ENCODE measurements around the gene DOCK2. TPM values are rescaled to one million over a fixed set of nuclear protein-coding genes. Genes with fewer than 3 reads are reported as not detected.
"Not testable (repeated sequence)": the region's sequence is repeated elsewhere in the genome, so short reads cannot be mapped to it uniquely, and the experiment has no call there.

Gene DOCK2
- total RNA-seq, 1 experiment from 2014 or later = not detected

DNA sequence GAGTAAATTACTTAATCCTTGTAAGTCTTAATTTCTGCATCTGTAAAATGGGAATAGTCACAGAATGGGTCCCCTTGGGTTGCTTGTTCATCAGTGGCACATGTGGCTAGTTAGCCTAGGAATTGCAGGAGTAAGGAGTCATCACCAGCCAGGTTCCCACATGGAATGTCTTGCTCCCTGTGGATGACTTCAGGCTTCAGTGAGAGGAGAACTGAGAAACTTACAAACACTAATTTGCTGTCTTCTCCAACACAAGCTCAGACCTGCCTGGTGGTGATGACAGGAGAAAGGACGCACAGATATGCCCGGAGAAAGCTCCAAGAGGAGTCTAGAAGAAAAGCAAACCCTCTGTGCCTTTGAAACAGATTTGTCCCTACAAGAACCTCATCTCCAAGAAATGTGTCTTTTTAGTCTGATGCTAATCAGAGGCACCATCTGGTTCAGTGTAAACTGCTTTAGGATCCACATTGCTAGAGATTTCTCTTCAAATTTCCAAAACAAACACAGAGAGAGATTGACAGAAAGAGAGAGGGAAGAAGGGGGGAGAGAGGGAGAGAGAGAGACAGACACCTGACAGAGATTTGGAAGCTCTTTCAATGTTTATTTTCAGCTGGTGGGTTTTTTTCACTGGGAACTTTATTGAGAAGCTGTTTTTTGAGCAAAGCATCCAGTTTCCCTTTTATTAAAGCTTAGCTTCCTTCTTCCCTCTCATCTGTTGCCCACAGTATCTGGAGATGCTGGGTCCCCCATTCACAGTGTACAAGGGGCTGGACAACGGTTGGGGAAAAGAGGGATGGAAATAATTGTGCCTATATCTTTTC lies 128.3 kb downstream of the DOCK2 start:
- TF ChIP-seq, protein P1, sequence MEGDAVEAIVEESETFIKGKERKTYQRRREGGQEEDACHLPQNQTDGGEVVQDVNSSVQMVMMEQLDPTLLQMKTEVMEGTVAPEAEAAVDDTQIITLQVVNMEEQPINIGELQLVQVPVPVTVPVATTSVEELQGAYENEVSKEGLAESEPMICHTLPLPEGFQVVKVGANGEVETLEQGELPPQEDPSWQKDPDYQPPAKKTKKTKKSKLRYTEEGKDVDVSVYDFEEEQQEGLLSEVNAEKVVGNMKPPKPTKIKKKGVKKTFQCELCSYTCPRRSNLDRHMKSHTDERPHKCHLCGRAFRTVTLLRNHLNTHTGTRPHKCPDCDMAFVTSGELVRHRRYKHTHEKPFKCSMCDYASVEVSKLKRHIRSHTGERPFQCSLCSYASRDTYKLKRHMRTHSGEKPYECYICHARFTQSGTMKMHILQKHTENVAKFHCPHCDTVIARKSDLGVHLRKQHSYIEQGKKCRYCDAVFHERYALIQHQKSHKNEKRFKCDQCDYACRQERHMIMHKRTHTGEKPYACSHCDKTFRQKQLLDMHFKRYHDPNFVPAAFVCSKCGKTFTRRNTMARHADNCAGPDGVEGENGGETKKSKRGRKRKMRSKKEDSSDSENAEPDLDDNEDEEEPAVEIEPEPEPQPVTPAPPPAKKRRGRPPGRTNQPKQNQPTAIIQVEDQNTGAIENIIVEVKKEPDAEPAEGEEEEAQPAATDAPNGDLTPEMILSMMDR (IDR thresholded peaks at IDR 0.05; ENCODE audit: unreplicated experiment) = no peak
- intact Hi-C loops (cut with micrococcal nuclease; ENCODE audit: unreplicated experiment) = no loop called here
- H3K4me1 Mint-ChIP-seq (ENCODE audit: low read depth, unreplicated experiment) = no peaks in the 10 kb centered on the region
- no peaks in the 10 kb centered on the region for H3K9me3 Mint-ChIP-seq (ENCODE audit: low read depth, unreplicated experiment)
- DNase-seq = no peak
- H3K4me3 Mint-ChIP-seq (ENCODE audit: low read depth, unreplicated experiment) = no peak overlapping the region
- no TSS peak for BruUV-seq (replicated peaks)
- no peak overlapping the region for H3K27ac Mint-ChIP-seq (ENCODE audit: unreplicated experiment)
- no peaks in the 10 kb centered on the region for H3K36me3 Mint-ChIP-seq (ENCODE audit: insufficient read depth, unreplicated experiment)
- CTCF ChIA-PET = no interaction called here
- H3K27me3 Mint-ChIP-seq (ENCODE audit: unreplicated experiment) = peaks cover 88% of the 10 kb centered on the region

DNA sequence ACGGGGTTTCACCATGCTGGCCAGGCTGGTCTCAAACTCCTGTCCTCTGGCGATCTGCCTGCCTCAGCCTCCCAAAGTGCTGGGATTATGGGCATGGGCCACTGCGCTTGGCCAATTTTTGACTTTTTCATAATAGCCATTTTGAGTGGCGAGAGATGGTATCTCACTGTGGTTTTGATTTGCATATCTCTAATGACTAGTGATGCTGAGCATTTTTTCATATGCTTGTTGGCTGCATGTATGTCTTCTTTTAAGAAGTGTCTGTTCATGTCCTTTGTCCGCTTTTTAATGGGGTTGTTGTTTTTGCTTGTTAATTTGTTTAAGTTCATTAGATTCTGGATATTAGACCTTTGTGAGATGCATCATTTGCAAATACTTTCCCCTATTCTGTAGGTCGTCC lies 129.9 kb downstream of the DOCK2 start:
- CTCF ChIA-PET; H3K4me1 Mint-ChIP-seq (ENCODE audit: low read depth, unreplicated experiment): not testable (repeated sequence)

DNA sequence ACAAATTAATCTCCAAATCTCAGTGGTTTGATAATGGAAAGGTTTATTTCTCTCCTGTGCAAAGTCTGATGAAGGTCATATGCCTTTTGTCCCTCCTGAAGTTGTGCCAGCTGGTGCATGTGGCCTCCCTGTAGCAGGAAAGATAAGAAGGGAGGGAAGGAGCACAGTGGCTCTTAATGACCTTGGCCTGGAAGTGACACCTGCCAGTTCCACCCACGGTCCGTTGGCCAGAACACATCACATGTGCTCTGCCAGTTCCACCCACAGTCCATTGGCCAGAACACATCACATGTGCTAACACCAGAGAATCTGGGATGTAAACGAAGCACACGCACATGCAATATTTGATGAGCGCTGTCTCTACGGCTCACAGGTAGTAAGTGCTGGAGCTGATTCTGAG lies 130.9 kb downstream of the DOCK2 start:
- TF ChIP-seq, protein P1 (IDR thresholded peaks at IDR 0.05; ENCODE audit: unreplicated experiment) = no peak
- CTCF ChIA-PET = no interaction called here
- Mint-ChIP-seq H3K4me3 (ENCODE audit: low read depth, unreplicated experiment) (no peak overlapping the region), H3K9me3 (ENCODE audit: low read depth, unreplicated experiment) (no peaks in the 10 kb centered on the region), H3K27me3 (ENCODE audit: unreplicated experiment) (peaks cover 91% of the 10 kb centered on the region), H3K4me1 (ENCODE audit: low read depth, unreplicated experiment) (no peaks in the 10 kb centered on the region), H3K27ac (ENCODE audit: unreplicated experiment) (no peak overlapping the region), H3K36me3 (ENCODE audit: insufficient read depth, unreplicated experiment) (no peaks in the 10 kb centered on the region)
- no peak for DNase-seq
- BruUV-seq (replicated peaks) = no TSS peak
- intact Hi-C loops (cut with micrococcal nuclease; ENCODE audit: unreplicated experiment) = no loop called here

More for the DNA sequence above, 129.9 kb downstream of the DOCK2 start:
- H3K9me3 Mint-ChIP-seq (ENCODE audit: low read depth, unreplicated experiment); BruUV-seq (replicated peaks); H3K4me3 Mint-ChIP-seq (ENCODE audit: low read depth, unreplicated experiment); intact Hi-C loops (cut with micrococcal nuclease; ENCODE audit: unreplicated experiment); H3K27ac Mint-ChIP-seq (ENCODE audit: unreplicated experiment); H3K36me3 Mint-ChIP-seq (ENCODE audit: insufficient read depth, unreplicated experiment); DNase-seq: not testable (repeated sequence)
- peaks cover 91% of the 10 kb centered on the region for H3K27me3 Mint-ChIP-seq (ENCODE audit: unreplicated experiment)

DNA sequence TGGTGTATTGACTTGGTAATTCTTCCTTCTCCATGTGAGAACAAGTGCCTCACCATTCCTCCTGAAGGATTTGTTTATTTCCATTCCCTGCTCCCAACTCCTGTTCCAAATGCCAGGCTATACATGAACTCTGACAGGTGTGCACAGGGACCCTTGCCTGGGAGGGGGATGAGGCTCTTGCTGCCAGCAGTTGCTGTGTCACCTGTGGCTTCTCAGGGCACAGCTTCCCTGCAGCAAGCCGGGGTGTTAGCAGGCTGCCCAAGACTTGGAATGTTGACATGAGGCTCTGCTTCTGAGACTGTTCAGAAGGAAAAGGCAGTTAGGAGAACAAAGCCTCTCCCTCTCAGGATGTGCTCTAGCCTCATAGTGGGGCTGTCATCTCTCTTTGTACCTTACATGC lies 131.3 kb downstream of the DOCK2 start:
- Mint-ChIP-seq H3K36me3 (ENCODE audit: insufficient read depth, unreplicated experiment) (no peaks in the 10 kb centered on the region), H3K27me3 (ENCODE audit: unreplicated experiment) (peaks cover 91% of the 10 kb centered on the region), H3K27ac (ENCODE audit: unreplicated experiment) (no peak overlapping the region), H3K4me1 (ENCODE audit: low read depth, unreplicated experiment) (no peaks in the 10 kb centered on the region), H3K9me3 (ENCODE audit: low read depth, unreplicated experiment) (no peaks in the 10 kb centered on the region), H3K4me3 (ENCODE audit: low read depth, unreplicated experiment) (no peak overlapping the region)
- CTCF ChIA-PET = no interaction called here
- intact Hi-C loops (cut with micrococcal nuclease; ENCODE audit: unreplicated experiment) = no loop called here
- TF ChIP-seq, protein P1 (IDR thresholded peaks at IDR 0.05; ENCODE audit: unreplicated experiment) = no peak
- BruUV-seq (replicated peaks) = no TSS peak
- DNase-seq = no peak

DNA sequence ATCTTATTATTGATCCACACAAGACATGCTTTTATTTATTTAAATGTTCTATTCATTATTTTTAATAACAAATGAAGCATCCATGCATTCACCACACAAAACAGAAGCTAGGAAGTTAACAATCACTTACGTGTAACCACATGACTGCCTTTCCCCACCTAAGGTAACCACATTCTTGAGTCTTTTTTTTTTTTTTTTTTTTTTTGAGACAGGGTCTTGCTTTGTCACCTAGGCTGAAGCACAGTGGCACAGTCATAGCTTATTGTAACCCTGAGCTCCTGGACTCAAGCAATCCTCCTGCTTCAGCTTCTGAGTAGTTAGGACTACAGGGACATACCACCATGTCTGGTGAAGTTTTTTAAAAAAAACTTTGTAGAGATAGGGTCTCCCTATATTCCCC lies 133.0 kb downstream of the DOCK2 start:
- intact Hi-C loops (cut with micrococcal nuclease; ENCODE audit: unreplicated experiment) = no loop called here
- no peak for DNase-seq
- H3K27me3 Mint-ChIP-seq (ENCODE audit: unreplicated experiment) = peaks cover 85% of the 10 kb centered on the region
- TF ChIP-seq, protein P1 (IDR thresholded peaks at IDR 0.05; ENCODE audit: unreplicated experiment) = no peak
- H3K27ac Mint-ChIP-seq (ENCODE audit: unreplicated experiment) = no peak overlapping the region
- no TSS peak for BruUV-seq (replicated peaks)
- no peak overlapping the region for H3K4me3 Mint-ChIP-seq (ENCODE audit: low read depth, unreplicated experiment)
- H3K4me1 Mint-ChIP-seq (ENCODE audit: low read depth, unreplicated experiment) = no peaks in the 10 kb centered on the region
- CTCF ChIA-PET = interaction anchor here (0.6 kb wide), 1 partner anchor 303 kb away, joined by 3 read pairs; no protein-coding TSS in a partner anchor
- H3K36me3 Mint-ChIP-seq (ENCODE audit: insufficient read depth, unreplicated experiment) = no peaks in the 10 kb centered on the region
- no peaks in the 10 kb centered on the region for H3K9me3 Mint-ChIP-seq (ENCODE audit: low read depth, unreplicated experiment)

Data from Calu3 (cell line).